PC-9 (cell line): Measurements from ENCODE around the gene TMEM266. TPM values are rescaled to one million over a fixed set of nuclear protein-coding genes. Genes with fewer than 3 reads are reported as not detected.

Source experiments
- BruUV-seq: library from RNA; stranded (reverse); fragments of 400-500 nt; replicated peaks from 2 replicates; lab custom pipeline; 2021; lab: Mats Ljungman, UMichigan
- CTCF ChIA-PET: fragments of 300-600 bp; sonication (Branson Sonifier 250); formaldehyde crosslinking; loops from one replicate; lab custom pipeline; 2022; ENCODE audit warnings: antibody characterized with exemption; lab: Charles Lee
- POLR2A ChIA-PET: fragments of 300-600 bp; sonication (Branson Sonifier 250); formaldehyde crosslinking; loops from one replicate; lab custom pipeline; 2022; ENCODE audit warnings: antibody characterized with exemption; ENCODE audit not compliant: unreplicated experiment; lab: Charles Lee
- DNase-seq, 2 experiments: peaks; one replicate each; pipeline versions ENCODE4 v3.0.0 to v3.0.0-alpha.2; 2015 to 2022; ENCODE audit warnings: mixed read lengths in 1 of 2
- H2AFZ ChIP-seq: fragments of 200-600 bp; sonication (generic); 2 replicates; pipeline ENCODE4 v1.8.1; 2017; ENCODE audit warnings: antibody characterized with exemption
- H3F3A ChIP-seq: fragments of 200-600 bp; sonication (generic); 2 replicates; pipeline ENCODE4 v1.8.1; 2017; ENCODE audit warnings: antibody characterized with exemption, mild to moderate bottlenecking, low read depth; ENCODE audit not compliant: insufficient read depth
- H3K27ac ChIP-seq: fragments of 200-600 bp; sonication (generic); 2 replicates; pipeline ENCODE4 v1.6.1; 2016; ENCODE audit warnings: mixed run types
- H3K27me3 ChIP-seq: fragments of 200-600 bp; sonication (generic); 2 replicates; pipeline ENCODE4 v1.6.1; 2016; ENCODE audit warnings: low read depth, mixed run types; ENCODE audit not compliant: insufficient read depth
- H3K36me3 ChIP-seq: fragments of 200-600 bp; sonication (generic); 2 replicates; pipeline ENCODE4 v1.6.1; 2016; ENCODE audit warnings: low read depth, mixed run types
- H3K4me1 ChIP-seq: fragments of 200-600 bp; sonication (generic); replicated peaks from 2 replicates; pipeline ENCODE4 v1.6.1; 2016; ENCODE audit warnings: mixed run types; ENCODE audit not compliant: insufficient read depth
- H3K4me2 ChIP-seq: fragments of 200-600 bp; sonication (generic); 2 replicates; pipeline ENCODE4 v1.6.1; 2017; ENCODE audit warnings: mixed run types
- H3K4me3 ChIP-seq: fragments of 200-600 bp; sonication (generic); 2 replicates; pipeline ENCODE4 v1.6.1; 2016; ENCODE audit warnings: mixed run types
- H3K79me2 ChIP-seq: fragments of 200-600 bp; sonication (generic); 2 replicates; pipeline ENCODE4 v1.6.1; 2017; ENCODE audit warnings: low read depth, mixed run types
- H3K9me2 ChIP-seq: fragments of 200-600 bp; sonication (generic); 2 replicates; pipeline ENCODE4 v1.8.1; 2017; ENCODE audit warnings: mild to moderate bottlenecking; ENCODE audit not compliant: insufficient read depth
- H3K9me3 ChIP-seq: fragments of 200-600 bp; sonication (generic); 2 replicates; pipeline ENCODE4 v1.8.1; 2016; ENCODE audit warnings: low read depth; ENCODE audit not compliant: insufficient read depth
- H4K20me1 ChIP-seq: fragments of 200-600 bp; sonication (generic); 2 replicates; pipeline ENCODE4 v1.8.1; 2017; ENCODE audit not compliant: insufficient read depth
- EZH2 ChIP-seq: fragments of 200-600 bp; sonication (generic); IDR thresholded peaks from 2 replicates; pipeline ENCODE4 v1.8.0; 2017; ENCODE audit warnings: antibody characterized with exemption, low read depth
- intact Hi-C: fragments of 100-400 bp; cut with micrococcal nuclease; formaldehyde crosslinking; loops from one replicate; pipeline ENCODE4 v1.10.0; 2022; ENCODE audit not compliant: unreplicated experiment
- total RNA-seq: library from RNA; stranded (reverse); gene quantifications from 2 replicates; pipeline ENCODE4 v1.2.3, GENCODE V29; 2021
- TF ChIP-seq, protein P1 (sequence below): fragments of 200-600 bp; sonication (generic); conservative IDR thresholded peaks from 2 replicates; pipeline ENCODE4 v1.6.1; 2017; ENCODE audit warnings: mixed run types, antibody characterized with exemption, mild to moderate bottlenecking, moderate library complexity

Gene TMEM266
- total RNA-seq, 1 experiment from 2014 or later: 0.41 TPM

DNA sequence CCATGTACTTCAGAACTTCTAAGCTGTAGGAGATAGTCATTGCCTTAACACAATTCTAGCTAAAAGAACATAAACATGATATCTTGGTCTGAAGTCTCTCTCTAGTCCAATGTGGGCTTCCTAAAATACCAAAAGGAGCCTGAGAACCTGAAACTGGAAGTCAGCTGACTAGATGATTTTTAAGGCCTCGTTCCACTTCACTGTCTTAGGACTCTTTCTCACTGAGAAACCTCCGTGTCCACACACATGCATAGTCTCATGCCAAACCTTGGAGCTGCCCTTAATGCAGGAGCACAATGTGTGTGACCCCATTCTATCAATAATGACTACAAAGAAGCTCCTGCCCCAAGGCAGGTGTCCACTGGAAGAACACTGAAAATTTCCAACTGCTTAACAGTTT is 163.7 kb downstream of the TMEM266 start:
- H3K9me3 ChIP-seq: no peaks in the 10 kb centered on the region
- CTCF ChIA-PET: interaction anchor here (0.7 kb wide), 2 partner anchors 44 to 211 kb away, joined by 3 to 11 read pairs; no protein-coding TSS in a partner anchor
- no peak overlapping the region for H3K4me2 ChIP-seq
- no peak overlapping the region for H2AFZ ChIP-seq
- POLR2A ChIA-PET: no interaction called here
- TF ChIP-seq, protein P1, sequence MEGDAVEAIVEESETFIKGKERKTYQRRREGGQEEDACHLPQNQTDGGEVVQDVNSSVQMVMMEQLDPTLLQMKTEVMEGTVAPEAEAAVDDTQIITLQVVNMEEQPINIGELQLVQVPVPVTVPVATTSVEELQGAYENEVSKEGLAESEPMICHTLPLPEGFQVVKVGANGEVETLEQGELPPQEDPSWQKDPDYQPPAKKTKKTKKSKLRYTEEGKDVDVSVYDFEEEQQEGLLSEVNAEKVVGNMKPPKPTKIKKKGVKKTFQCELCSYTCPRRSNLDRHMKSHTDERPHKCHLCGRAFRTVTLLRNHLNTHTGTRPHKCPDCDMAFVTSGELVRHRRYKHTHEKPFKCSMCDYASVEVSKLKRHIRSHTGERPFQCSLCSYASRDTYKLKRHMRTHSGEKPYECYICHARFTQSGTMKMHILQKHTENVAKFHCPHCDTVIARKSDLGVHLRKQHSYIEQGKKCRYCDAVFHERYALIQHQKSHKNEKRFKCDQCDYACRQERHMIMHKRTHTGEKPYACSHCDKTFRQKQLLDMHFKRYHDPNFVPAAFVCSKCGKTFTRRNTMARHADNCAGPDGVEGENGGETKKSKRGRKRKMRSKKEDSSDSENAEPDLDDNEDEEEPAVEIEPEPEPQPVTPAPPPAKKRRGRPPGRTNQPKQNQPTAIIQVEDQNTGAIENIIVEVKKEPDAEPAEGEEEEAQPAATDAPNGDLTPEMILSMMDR: no peak
- TF ChIP-seq EZH2: no peak
- 0 out of 2 replicates have a peak, but pooled peaks cover 10% of the 10 kb centered on the region for H3K36me3 ChIP-seq
- H3K79me2 ChIP-seq: peaks cover 11% of the 10 kb centered on the region; the same call in 1 of the 2 replicates
- intact Hi-C loops: no loop called here
- peaks cover 16% of the 10 kb centered on the region for H3K4me1 ChIP-seq
- H3F3A ChIP-seq: peaks cover 8% of the 10 kb centered on the region; the same call in 1 of the 2 replicates
- H3K9me2 ChIP-seq: no peaks in the 10 kb centered on the region
- H3K4me3 ChIP-seq: no peak overlapping the region
- no peaks in the 10 kb centered on the region for H3K27me3 ChIP-seq
- H4K20me1 ChIP-seq: no peaks in the 10 kb centered on the region
- no TSS peak for BruUV-seq
- H3K27ac ChIP-seq: no peak overlapping the region
- DNase-seq: no peak

- ChIA-PET POLR2A (no interaction called here), CTCF (no interaction called here)
- Histone ChIP-seq H3K27me3 (no peaks in the 10 kb centered on the region), H4K20me1 (no peaks in the 10 kb centered on the region; the same call in 1 of the 2 replicates), H3K4me2 (no peak overlapping the region), H3K79me2 (no peaks in the 10 kb centered on the region), H3K27ac (no peak overlapping the region), H3K9me2 (no peaks in the 10 kb centered on the region), H3K4me1 (no peaks in the 10 kb centered on the region), H3K9me3 (no peaks in the 10 kb centered on the region), H3F3A (no peaks in the 10 kb centered on the region; the same call in 1 of the 2 replicates), H3K36me3 (peaks cover 11% of the 10 kb centered on the region; the same call in 1 of the 2 replicates), H2AFZ (no peak overlapping the region), H3K4me3 (no peak overlapping the region)
- intact Hi-C loops: no loop called here
- TSS peak; percentile 14 for BruUV-seq
- DNase-seq: no peak
- TF ChIP-seq, protein P1: no peak
- no peak for TF ChIP-seq EZH2
These were observed 169.5 kb downstream of the TMEM266 start for GRCh38 chr15:76229266-76229665.

- no peak for TF ChIP-seq EZH2
- TF ChIP-seq, protein P1: no peak
- intact Hi-C loops: no loop called here
These were observed 174.1 kb downstream of the TMEM266 start for GRCh38 chr15:76233921-76234320.

More at GRCh38 chr15:76233921-76234320, 174.1 kb downstream of the TMEM266 start:
- Histone ChIP-seq H3F3A (peaks cover 22% of the 10 kb centered on the region), H3K79me2 (no peaks in the 10 kb centered on the region), H3K4me1 (no peaks in the 10 kb centered on the region), H3K4me3 (no peak overlapping the region), H3K9me3 (no peaks in the 10 kb centered on the region), H4K20me1 (peaks cover 16% of the 10 kb centered on the region), H3K4me2 (no peak overlapping the region), H3K27ac (no peak overlapping the region), H2AFZ (no peak overlapping the region), H3K36me3 (peaks cover 7% of the 10 kb centered on the region; the same call in 1 of the 2 replicates), H3K9me2 (no peaks in the 10 kb centered on the region), H3K27me3 (no peaks in the 10 kb centered on the region)
- BruUV-seq: no TSS peak
- ChIA-PET CTCF (interaction anchor here (0.7 kb wide), 1 partner anchor 95 kb away, joined by 5 read pairs; no protein-coding TSS in a partner anchor), POLR2A (interaction anchor here (0.6 kb wide), 1 partner anchor 853 kb away, joined by 3 read pairs; no protein-coding TSS in a partner anchor)
- DNase-seq: no peak
